Testis (tissue), 2 donors: ENCODE results near the gene FOXK1.

Experiments used
- CTCF ChIP-seq, 3 experiments: fragments of 450-650 bp in 2 of 3; fragments of 200-600 bp in 1 of 3; sonication (generic) in 1 of 3; IDR thresholded peaks; one replicate each; pipeline ENCODE4 v1.5.1; 2016 to 2019; ENCODE audit warnings: antibody characterized with exemption in 3 of 3, mild to moderate bottlenecking in 2 of 3, moderate library complexity in 1 of 3
- POLR2A ChIP-seq: fragments of 450-650 bp; IDR thresholded peaks from one replicate; pipeline ENCODE4 v1.6.1; 2017; ENCODE audit warnings: antibody characterized with exemption, mild to moderate bottlenecking, moderate library complexity

- no peak for TF ChIP-seq CTCF (IDR thresholded peaks at IDR 0.05)
- TF ChIP-seq POLR2A = no peak
Measured at GRCh38 chr7:4790516-4790991, 108.5 kb downstream of the FOXK1 start.
